Activated T-cell treated with anti-CD3 and anti-CD28 coated beads for 4 hours (primary cell): ENCODE data around the gene IL18BP.

Source experiments
- DNase-seq: peaks from one replicate; pipeline ENCODE4 v3.0.0-alpha.2; 2020

Gene IL18BP

GRCh38 chr11:71997594-71997993, 1.1 kb upstream of the IL18BP start:
- DNase-seq, result no peak

- DNase-seq, result no peak
Observed at GRCh38 chr11:71998061-71998460, 648 bp upstream of the IL18BP start.

- DNase-seq, result no peak
Observed at GRCh38 chr11:71999362-71999761, 653 bp downstream of the IL18BP start.

- DNase-seq, result no peak
Observed at GRCh38 chr11:71999798-72000197, 1.1 kb downstream of the IL18BP start.

GRCh38 chr11:72000202-72000867, 1.6 kb downstream of the IL18BP start:
- no peak for DNase-seq

GRCh38 chr11:72001285-72001684, 2.6 kb downstream of the IL18BP start:
- no peak for DNase-seq

- no peak for DNase-seq
Observed at GRCh38 chr11:72001834-72002591, 3.3 kb downstream of the IL18BP start.

- no peak for DNase-seq
Observed at GRCh38 chr11:72002841-72003775, 4.4 kb downstream of the IL18BP start.

- DNase-seq, result no peak
Observed at GRCh38 chr11:72003776-72004171, 5.1 kb downstream of the IL18BP start.

- no peak for DNase-seq
Observed at GRCh38 chr11:72004515-72005346, 6.0 kb downstream of the IL18BP start.

- DNase-seq, result no peak
Observed at GRCh38 chr11:72005347-72006260, 6.9 kb downstream of the IL18BP start.

GRCh38 chr11:72006309-72007088, 7.8 kb downstream of the IL18BP start:
- no peak for DNase-seq

- DNase-seq, result no peak
Observed at GRCh38 chr11:72007089-72007476, 8.4 kb downstream of the IL18BP start.

- no peak for DNase-seq
Observed at GRCh38 chr11:72007587-72007986, 8.9 kb downstream of the IL18BP start.

GRCh38 chr11:72008728-72009127, 10.0 kb downstream of the IL18BP start:
- DNase-seq, result no peak

GRCh38 chr11:72009156-72009555, 10.4 kb downstream of the IL18BP start:
- no peak for DNase-seq

- no peak for DNase-seq
Observed at GRCh38 chr11:72010529-72011233, 12.0 kb downstream of the IL18BP start.

- DNase-seq, result no peak
Observed at GRCh38 chr11:72012091-72012630, 13.5 kb downstream of the IL18BP start.

- DNase-seq, result no peak
Observed at GRCh38 chr11:72012897-72013721, 14.4 kb downstream of the IL18BP start.
